NCI-H526 treated with DMSO at 0.1 percent for 48 hours (cell line): ENCODE measurements around the gene PIGL.
"Not testable (repeated sequence)": the region's sequence is repeated elsewhere in the genome, so short reads cannot be mapped to it uniquely, and the experiment has no call there.

Experiments used
- DNase-seq: peaks from one replicate; lab custom pipeline; 2025; lab: John Stamatoyannopoulos, UW

Gene PIGL

DNA sequence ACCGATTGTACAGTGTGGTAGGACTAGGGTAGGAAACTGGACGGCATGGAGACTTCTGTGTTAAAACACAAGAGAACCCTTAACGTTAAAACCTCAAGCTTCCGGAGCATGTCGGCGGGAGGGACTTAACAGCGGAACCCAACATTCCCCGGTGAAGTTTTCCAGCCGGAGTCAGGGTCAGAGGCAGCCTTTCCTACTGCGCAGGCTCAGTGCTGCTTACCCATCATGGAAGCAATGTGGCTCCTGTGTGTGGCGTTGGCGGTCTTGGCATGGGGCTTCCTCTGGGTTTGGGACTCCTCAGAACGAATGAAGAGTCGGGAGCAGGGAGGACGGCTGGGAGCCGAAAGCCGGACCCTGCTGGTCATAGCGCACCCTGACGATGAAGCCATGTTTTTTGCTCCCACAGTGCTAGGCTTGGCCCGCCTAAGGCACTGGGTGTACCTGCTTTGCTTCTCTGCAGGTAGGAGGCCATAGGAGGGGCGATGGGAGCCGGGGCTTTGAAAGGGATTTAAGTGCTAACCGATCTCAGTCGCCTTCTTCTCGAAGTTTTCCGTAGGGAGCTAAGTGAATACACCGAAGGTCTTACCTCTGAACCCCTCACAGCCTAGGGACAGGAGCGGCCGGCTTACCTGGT is at the start of gene PIGL:
TSS of gene PIGL (plus strand) at position 209 of the 634 bp plus-strand sequence. CDS start at position 226, 17 bp downstream.
- peak; percentile 74 for DNase-seq

- DNase-seq = peak; percentile 92
Observed at GRCh38 chr17:16171613-16172012, 45.4 kb upstream of the PIGL start.

DNA sequence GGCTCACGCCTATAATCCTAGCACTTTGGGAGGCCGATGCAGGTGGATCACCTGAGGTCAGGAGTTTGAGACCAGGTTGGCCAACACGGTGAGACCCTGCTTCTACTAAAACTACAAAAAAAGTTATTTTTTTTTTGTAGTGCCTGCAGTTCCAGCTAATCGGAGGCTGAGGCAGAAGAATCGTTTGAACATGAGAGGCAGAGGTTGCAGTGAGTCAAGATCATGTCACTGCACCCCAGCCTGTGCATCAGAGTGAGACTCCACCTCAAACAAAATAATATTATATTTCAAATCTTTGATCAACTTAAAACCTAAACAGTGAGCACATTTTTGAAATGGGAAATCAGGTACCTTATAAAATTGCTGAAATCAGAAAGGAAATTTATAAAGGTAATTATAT is 38.2 kb upstream of the PIGL start:
- DNase-seq = no peak

DNA sequence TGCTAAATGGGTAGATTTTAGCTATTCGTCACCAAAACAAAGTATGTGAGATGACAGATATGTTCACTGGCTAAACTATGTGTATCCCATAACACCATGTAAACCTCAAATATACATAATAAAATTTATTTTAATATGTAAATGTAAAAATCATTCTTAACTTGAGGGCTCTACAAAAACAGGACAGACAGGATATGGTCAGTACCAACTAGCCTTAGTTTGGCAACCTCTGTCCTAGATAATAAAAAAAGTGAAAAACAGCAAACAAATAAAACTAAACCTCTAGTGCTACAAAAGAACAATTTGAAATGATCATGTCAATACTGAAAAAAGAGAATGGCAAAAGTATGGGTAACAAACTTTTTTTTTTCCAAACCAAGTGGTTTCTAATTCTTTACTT is 35.4 kb upstream of the PIGL start:
- DNase-seq = no peak

DNA sequence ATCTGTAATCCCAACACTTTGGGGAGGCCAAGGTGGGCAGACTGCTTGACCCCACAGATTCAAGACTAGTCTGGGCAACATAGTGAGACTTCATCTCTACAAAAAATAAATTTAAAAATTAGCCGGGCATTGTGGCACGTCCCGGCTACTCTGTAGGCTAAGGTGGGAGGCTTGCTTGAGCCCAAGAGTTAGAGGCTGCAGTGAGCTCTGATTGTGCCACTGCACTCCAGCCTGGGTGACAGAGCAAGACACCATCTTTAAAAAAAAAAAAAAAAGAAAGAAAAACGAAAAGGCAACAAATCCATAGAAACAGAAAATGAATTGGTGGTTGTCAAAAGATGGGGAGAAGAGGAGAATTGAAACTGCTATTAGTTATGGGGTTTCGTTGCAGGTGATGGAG is 29.4 kb upstream of the PIGL start:
- no peak for DNase-seq

DNA sequence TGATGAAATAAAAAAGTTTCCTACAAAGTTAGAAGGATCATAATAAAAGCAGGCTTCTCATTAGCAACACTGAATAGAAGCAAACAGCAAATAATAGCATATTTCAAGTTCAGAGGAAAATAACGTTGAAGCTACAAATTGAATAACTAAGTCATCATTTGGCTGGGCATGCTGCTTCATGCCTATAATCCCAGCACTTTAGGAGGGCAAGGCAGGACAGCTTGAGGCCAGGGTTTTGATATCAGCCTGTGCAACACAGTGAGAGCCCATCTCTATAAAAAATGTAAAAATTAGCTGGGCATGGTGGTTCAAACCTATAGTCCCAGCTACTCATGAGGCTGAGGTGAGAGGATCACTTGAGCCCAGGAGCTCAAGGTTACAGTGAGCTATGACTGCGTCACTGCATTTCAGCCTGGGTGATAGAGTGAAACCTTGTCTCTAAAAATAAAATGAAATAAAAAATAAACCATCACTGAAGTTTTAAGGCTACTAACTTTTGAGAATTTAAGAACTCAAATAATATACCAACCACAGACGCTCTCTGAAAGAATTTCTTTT is 27.1 kb upstream of the PIGL start:
- DNase-seq = no peak

GRCh38 chr17:16190703-16191360 is 26.2 kb upstream of the PIGL start:
- DNase-seq = no peak

DNA sequence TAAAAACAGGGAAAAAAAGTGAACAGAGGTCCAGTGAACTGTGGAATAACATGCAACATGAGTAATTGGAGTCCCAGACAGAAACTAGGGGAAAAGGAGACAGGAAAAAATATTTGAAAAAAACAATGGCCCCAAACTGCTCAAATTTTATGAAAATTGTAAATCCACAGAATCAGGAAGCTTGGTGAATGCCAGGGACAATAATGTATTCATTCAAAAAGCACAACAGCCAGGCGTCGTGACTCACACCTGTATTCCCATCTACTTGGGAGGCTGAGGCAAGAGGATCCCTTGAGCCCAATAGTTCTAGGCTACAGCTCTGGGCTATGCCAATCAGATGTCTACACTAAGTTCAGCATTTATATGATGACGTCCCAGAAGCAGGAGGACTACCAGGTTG is 25.4 kb upstream of the PIGL start:
- DNase-seq = no peak

- DNase-seq = not testable (repeated sequence)
Observed at GRCh38 chr17:16194307-16194835, 22.6 kb upstream of the PIGL start.

DNA sequence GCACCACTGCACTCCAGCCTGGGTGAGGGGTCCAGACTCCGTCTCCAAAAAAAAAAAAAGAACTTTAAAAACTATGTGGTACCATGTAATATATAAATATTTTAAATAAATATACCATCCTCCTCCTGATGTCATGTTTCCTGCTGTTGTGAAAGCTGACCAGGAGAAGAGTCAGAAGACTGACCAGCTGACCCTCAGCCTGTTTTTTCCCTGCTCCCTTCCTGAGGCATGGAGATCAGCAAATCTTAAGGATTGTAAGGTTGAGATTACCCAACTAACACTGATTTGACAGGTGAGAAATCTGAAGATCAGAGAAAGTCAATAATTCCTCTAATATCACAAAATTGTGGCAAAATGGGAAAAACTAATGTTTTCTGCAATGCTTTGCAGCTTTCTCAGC is 19.7 kb upstream of the PIGL start:
- no peak for DNase-seq

- DNase-seq = no peak
Observed at GRCh38 chr17:16199093-16199492, 17.9 kb upstream of the PIGL start.

GRCh38 chr17:16201693-16202131 is 15.3 kb upstream of the PIGL start:
- DNase-seq = not testable (repeated sequence)

DNA sequence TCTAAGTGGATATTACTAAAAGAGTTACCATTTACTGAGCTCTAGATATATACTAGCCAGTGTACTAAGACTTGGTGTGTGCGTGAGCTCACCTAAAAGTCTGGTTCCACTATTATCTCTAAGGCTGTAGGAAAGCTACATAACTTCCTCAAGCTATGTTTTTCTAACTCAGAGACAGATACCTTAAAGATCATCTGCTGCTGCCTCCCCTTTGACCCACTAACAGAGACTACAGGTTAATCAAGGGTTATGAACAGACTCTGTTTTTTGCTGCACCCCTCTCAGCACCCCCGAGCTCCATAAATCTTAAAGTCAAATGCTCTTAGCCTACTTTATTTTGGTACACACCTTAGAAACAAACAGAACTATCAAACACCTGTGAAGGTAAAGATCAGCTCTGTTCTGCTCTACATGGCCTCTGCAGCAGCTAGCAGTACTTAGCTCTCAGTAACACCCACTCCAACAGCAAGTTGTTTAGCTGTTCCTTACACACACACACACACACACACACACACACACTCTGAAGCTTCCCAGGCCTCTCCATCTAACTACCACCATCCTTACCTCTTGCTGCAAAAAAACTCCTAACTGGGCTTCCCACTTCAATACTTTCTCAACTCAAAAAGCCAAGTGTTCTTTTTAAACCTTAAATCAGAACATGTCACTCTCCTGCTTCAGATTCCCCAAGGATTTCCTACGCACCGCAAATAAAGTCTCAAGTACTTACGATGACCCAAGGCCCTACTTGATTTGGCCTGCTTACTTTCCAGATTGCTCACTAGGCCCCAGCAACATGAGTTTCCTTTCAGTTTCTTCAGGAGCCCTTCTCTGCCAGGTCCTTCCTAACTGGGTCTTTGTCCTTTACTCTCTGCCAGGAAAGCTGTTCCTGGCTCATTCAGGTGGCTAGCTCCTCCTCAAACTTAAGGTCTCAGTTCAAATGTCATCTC is 14.2 kb upstream of the PIGL start:
- not testable (repeated sequence) for DNase-seq

DNA sequence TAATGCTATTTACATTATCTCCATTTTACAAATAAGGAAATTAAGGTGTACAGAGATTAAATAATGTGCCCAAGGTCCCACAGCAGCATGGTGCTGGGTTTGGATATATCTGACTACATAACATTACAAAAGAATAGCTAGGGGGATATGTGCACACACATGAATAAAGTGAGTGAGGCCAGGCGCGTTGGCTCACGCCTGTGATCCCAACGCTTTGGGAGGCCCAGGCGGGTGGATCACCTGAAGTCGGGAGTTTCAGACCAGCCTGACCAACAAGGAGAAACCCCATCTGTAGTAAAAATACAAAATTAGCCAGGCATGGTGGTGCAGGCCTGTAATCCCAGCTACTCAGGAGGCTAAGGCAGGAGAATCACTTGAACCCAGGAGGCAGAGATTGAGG is 12.2 kb upstream of the PIGL start:
- not testable (repeated sequence) for DNase-seq

DNA sequence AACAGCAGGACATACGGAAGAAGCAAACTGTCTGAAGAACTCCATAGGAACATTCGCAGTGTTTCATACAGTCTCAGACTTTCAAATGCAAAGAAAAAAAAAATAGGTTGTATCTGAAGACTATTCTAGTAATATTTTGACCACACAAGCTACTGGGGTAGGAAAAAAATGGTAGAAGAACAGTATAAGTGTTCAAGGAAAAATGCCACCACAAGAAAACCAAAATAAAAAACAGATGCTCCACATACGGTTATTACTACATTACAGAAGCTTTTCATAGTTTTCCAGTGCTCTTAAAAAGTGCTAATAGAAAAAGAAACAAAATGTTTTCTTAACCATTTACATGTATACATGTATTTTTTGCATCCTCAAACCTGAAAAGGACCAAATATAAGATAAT is 5.4 kb upstream of the PIGL start:
- DNase-seq = no peak

- no peak for DNase-seq
Observed at GRCh38 chr17:16212793-16213192, 4.2 kb upstream of the PIGL start.

GRCh38 chr17:16214190-16215001 is 2.6 kb upstream of the PIGL start:
- peak; percentile 36 for DNase-seq

DNA sequence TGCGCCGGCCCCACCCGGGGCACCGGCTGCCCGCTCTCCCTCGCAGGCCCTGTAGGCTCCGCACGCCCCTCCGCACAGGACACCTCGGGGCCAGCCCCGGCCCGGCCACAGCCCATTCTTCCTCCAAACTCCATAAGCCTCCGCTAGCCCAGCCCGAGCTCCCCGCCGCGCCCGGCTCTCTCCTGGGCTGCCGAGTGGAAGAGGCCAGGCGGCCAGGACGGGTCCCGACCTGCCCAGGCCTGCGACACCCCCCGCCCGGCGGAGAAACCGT is 2.1 kb upstream of the PIGL start:
- no peak for DNase-seq

- peak; percentile 62 for DNase-seq
Observed at GRCh38 chr17:16215273-16215964, 1.6 kb upstream of the PIGL start, which contains the start of gene NCOR1. Gene NCOR1, minus strand, starts transcription at chr17:16215534. Its CDS starts 20,965 bp downstream, at chr17:16194569.

- DNase-seq = no peak
Observed at GRCh38 chr17:16215965-16216316, 1.1 kb upstream of the PIGL start.
